Amygdala (tissue), 56 donors: ENCODE data around the gene CNOT6L.

Experiments
- DNase-seq, 56 donors: peaks; one replicate each; lab custom pipeline; 2025; lab: John Stamatoyannopoulos, UW

The CNOT6L gene

DNA sequence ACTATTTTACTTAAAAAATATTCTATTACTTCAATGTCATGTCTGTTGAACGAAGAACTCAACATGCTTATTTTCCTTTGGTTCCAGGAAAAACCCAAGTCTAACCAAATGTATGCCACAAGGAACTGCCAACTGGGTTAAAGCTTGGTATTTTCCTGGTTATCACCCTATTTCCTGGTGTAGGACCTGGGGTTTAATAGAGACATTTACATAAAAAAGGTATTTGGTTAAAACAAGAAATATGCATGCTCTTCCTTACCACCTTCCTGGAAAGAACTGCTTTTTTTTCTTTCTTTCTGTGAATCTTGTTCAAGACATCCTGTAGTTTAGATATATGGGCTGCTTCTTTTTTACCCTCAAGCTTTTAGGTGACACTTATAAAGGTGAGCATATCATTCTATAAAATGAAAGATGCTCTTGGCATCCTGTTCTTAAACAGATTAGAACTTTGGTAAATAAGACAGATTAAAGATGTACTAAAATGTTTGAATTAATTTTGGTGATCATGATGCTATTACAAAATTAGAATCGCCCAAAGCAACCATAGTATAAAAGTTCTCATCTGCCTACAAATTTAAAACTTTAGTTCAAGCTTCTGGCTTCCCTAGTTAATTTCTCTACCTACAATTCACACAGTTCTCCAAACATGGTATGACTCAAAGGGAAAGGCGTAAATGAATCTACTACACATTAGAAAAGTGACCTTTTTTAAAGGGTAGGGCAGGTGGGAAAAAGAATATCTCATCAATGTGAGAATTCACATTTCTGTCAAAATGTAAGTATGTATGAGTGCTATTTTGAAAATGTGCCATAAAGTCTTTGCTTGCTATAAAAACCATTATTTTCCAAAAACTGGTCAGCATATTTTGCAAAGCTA, 103.5 kb downstream of the CNOT6L start:
- no peak for DNase-seq

- DNase-seq: no peak
Observed at GRCh38 chr4:77714514-77714913, 104.7 kb downstream of the CNOT6L start.

- no peak for DNase-seq
Observed at GRCh38 chr4:77713884-77714283, 105.3 kb downstream of the CNOT6L start.

DNA sequence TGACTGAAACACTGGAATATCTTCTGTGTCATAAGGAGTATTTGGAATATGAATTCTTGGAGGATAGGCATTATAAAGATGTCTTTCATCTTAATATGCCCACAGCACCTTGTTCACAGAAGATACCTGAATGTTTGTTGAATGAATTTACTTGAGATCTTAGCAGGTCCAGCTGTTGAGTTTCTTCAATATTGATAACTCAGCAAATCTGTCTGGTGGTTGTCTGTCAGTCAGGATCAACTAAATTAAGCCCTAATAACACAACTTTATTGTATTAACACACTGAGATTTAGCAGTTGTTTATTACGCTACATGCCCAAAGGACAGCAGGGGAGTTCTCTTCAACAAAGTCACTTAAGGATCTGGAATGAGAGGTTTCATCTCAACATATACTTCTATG, 106.5 kb downstream of the CNOT6L start:
- no peak for DNase-seq

- no peak for DNase-seq
Observed at GRCh38 chr4:77711469-77711868, 107.7 kb downstream of the CNOT6L start.

DNA sequence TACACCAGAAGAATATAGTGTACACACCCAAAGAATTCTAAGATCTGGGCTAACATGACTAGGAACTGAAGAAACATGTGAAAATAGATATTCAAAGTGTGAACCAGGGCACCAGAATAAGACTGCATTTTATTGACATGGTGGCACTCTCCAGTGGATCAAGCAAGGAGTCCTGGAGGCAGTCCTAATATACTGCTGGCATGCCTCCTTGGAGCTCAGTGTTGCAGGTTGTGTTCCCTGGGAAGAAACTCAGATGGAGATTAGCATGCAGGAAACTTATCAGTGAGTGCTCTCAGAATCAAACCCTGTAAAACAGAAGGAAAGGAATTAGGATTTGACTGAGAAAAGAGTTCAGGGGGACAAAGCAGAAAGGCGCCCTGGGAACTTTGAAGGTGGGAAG, 108.5 kb downstream of the CNOT6L start:
- no peak for DNase-seq

- no peak for DNase-seq
Observed at GRCh38 chr4:77710059-77710458, 109.1 kb downstream of the CNOT6L start.

- no peak for DNase-seq
Observed at GRCh38 chr4:77706717-77707116, 112.5 kb downstream of the CNOT6L start.

DNA sequence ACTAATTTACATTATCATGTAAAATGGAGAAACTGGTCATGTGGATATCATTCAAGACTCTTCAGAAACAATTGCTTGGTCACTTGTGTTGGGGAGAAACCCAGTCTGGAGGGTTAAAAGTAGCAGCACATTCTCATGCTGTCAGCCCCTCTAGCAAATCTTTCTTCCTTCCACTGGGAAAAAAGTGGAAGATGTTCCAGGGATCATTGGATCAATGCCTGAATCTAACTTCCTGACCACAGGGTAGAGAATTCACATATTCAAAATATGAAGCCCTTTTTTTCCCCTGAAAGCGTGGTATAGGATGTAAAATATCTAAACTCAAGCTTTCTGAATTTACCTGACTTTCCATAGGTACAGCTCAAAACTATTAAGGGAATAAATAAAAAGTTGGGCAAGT, 115.5 kb downstream of the CNOT6L start:
- no peak for DNase-seq

GRCh38 chr4:77701121-77701520, 118.0 kb downstream of the CNOT6L start:
- no peak for DNase-seq

- no peak for DNase-seq
Observed at GRCh38 chr4:77699731-77700210, 119.4 kb downstream of the CNOT6L start.

DNA sequence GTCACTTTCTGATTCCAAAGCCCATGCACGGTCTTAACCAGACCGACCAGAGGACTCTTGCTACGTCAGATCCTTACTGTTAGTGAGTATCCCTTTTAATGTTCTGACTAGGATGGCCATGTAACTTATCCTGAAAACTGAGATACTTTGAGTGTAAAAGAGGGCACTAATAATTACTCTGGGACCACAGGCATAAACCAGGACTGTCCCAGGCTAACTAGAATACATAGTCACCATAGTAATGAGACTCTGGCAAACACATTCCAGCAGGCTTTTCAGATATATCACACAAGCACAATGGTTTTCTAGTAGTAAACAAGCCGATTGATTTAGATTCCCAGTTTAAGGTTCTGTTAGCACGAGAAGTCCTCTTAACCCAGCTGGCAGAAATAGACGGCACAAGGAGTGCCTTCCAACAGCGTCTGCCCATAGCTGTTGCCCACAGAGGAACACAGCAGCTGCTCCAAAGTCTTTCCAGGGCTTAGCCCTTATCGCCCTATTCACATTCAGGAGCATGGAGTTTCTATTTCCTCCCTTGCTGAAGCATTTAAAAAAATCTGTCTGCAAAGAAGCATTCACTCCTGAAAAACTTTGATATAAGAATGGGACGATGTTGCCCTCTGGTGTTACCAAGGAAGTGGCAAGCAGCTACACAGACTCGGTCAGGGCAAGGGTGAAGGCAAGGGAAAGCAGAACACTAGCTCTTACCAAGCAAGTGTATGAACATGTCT, 121.1 kb downstream of the CNOT6L start:
- DNase-seq: peak in 17 of 56 donors; percentile 0 to 39 (median 4)

DNA sequence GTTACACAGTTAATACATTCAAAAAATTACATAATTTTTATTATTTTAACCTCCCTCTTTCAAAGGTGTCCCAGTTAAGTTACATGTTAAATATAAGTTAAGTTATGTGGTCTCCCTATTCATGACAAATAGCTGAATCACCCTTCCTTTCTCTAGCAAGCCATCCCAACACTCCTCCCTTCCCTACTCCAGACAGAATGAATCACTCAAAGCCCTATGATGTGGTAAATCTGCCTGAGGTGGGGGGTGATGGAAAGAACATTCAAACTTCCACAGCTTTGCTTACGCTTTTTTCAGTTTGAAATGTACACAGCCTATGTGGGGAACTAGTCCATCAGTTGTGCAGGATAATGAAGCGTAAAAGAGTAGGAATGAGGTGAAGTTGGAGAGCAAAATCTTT, 123.4 kb downstream of the CNOT6L start:
- DNase-seq: no peak

GRCh38 chr4:77692847-77693432, 126.2 kb downstream of the CNOT6L start:
- no peak for DNase-seq

DNA sequence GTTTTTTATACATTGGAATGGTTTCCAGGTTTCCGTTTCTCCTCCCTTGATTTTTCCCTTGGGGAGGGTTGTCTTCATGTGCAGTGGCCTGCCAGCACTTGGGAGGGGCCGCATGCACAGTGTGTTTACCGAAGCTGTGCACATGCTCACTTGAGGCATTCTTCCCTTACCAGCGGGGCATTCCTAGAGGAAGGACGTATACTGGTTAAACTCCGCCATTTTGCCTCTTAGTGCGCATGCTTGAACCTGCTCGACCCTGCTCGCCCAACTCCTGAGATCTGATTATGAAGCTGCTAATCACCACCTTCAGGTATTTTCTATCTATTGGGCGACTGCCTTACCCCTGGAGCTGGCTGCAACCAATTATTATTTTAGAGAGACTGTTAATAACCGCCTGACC, 137.4 kb downstream of the CNOT6L start:
- DNase-seq: no peak

- DNase-seq: no peak
Observed at GRCh38 chr4:77676842-77677241, 142.3 kb downstream of the CNOT6L start.

GRCh38 chr4:77671051-77671450, 148.1 kb downstream of the CNOT6L start:
- DNase-seq: no peak

DNA sequence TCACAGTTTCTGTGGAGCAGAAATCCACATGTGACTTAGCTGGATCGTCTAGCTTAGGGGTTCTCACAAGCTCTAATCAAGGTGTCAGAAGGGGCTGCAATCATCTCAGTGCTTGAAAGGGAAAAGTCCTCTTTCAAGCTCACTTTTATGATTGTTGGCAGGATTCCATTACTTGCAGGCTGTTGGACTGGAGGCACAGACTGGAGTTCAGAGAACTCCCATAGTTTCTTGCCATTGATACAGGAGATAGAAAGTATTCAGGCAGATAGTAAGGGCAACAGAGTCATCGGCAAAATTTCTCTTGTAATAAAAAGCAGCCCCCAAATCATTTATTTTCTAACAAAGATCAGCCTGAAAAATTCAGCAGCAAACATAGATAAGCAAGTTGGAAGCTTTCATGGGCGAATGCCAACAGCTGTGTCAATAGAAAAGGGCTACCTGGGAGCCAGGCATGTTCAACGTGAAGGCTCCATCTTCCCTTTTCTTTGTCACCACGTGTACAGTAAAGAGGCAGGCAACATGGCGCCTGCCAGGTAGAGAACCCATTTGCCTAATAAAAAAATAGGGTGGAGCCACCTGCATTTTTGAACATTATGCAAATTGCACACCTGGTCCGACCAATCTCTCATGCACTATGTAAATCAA, 149.1 kb downstream of the CNOT6L start:
- DNase-seq: no peak

DNA sequence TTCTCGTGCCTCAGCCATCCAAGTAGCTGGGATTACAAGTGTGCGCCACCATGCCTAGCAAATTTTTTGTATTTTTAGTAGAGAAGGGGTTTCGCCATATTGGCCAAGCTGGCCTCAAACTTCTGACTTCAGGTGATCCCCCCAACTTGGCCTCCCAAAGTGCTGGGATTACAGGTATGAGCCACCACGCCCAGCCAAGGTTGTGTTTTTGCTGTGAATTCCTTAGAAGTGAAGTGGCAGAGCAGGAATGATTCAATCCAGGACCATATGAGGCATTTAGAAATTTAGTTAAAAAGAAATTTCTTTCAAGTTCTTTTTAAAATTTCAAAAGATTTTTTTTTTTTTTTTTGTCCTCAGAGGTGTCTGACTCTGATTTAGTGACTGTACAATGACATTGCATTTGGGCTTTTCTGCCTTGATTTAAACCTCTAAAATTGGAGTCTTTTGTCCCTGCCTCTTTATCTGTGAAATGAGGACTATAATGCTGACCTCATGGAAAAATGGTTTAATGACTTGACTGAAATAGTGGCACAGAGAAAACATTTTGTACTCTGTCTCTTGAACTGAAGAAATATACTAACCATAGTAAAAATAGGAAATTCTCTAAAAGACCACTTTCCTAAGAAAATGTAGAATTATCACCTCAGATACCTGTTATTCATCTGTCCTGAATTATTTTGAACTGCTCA, 153.6 kb downstream of the CNOT6L start:
- no peak for DNase-seq
